ENCODE measurements around the gene GGACT. TPM values are rescaled to one million over a fixed set of nuclear protein-coding genes. Genes with fewer than 3 reads are reported as not detected.
"Not testable (repeated sequence)": the region's sequence is repeated elsewhere in the genome, so short reads cannot be mapped to it uniquely, and the experiment has no call there.

The GGACT gene
- total RNA-seq, 3 donors from 2014 or later, result 4.8 to 9.2 (median 7.8) TPM

DNA sequence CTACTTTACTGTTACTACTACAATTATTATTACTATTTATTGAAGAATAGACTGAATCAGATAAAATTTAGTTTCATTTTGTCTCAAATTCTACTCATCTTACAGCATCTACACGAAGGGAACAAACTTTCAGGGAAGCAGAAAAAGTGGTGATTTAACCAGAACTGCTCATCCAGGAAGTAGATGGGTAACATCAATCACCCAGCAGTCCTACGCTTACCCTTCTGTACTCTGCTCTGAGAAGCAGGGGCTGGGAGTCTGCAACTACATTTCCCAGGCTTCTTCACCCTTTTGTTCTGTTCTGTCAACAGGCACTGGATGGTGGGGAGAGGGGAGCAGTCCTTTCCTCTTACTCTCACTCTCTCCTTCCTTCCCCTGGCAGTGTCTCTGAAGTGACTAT, 31.4 kb upstream of the GGACT start:
- no peak for DNase-seq
- Histone ChIP-seq H3K4me3 (no peak overlapping the region), H3K36me3 (ENCODE audit: low read depth) (no peaks in the 10 kb centered on the region), H3K4me1 (ENCODE audit: low read depth) (no peaks in the 10 kb centered on the region), H3K9me3 (no peaks in the 10 kb centered on the region)
- ATAC-seq, result no peak
- TF ChIP-seq, protein P1, sequence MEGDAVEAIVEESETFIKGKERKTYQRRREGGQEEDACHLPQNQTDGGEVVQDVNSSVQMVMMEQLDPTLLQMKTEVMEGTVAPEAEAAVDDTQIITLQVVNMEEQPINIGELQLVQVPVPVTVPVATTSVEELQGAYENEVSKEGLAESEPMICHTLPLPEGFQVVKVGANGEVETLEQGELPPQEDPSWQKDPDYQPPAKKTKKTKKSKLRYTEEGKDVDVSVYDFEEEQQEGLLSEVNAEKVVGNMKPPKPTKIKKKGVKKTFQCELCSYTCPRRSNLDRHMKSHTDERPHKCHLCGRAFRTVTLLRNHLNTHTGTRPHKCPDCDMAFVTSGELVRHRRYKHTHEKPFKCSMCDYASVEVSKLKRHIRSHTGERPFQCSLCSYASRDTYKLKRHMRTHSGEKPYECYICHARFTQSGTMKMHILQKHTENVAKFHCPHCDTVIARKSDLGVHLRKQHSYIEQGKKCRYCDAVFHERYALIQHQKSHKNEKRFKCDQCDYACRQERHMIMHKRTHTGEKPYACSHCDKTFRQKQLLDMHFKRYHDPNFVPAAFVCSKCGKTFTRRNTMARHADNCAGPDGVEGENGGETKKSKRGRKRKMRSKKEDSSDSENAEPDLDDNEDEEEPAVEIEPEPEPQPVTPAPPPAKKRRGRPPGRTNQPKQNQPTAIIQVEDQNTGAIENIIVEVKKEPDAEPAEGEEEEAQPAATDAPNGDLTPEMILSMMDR (IDR thresholded peaks at IDR 0.05), result no peak
- intact Hi-C loops (cut with DNase I, micrococcal nuclease), result no loop called here

DNA sequence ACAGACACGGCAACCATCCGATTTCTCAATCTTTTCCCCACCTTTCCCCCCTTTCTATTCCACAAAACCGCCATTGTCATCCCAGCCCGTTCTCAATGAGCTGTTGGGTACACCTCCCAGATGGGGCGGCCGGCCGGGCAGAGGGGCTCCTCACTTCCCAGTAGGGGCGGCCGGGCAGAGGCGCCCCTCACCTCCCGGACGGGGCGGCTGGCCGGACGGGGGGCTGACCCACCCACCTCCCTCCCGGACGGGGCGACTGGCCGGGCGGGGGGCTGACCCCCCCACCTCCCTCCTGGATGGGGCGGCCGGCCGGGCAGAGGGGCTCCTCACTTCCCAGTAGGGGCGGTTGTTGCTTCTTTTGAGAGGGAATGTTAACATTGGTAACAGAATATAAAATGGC, 30.3 kb upstream of the GGACT start:
- ATAC-seq; H3K9me3 ChIP-seq; H3K36me3 ChIP-seq (ENCODE audit: low read depth); intact Hi-C loops (cut with DNase I, micrococcal nuclease); H3K4me3 ChIP-seq; DNase-seq; H3K4me1 ChIP-seq (ENCODE audit: low read depth): not testable (repeated sequence)

DNA sequence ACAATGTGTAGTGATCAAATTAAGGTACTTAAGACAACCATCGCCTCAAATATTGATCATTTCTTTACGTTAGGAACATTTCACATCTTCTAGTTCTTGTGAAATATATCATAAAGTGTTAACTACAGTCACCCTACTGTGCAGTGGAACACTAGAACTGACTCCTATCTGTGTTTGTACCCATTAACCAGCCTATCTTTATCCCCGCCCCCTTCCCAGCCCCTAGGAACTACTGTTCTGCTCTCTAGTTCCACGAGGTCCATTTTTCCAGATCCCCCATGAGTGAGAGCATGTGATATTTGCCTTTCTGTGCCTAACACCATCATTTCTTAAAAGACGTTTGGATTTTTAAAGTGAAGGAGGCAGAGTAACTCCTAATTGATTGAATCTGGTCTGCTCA, 24.4 kb upstream of the GGACT start:
- H3K36me3 ChIP-seq (ENCODE audit: low read depth), result no peaks in the 10 kb centered on the region
- ATAC-seq, result no peak
- no peak for DNase-seq
- H3K9me3 ChIP-seq, result no peaks in the 10 kb centered on the region
- H3K4me1 ChIP-seq (ENCODE audit: low read depth), result no peaks in the 10 kb centered on the region
- no peak overlapping the region for H3K4me3 ChIP-seq
- TF ChIP-seq, protein P1 (IDR thresholded peaks at IDR 0.05), result no peak
- intact Hi-C loops (cut with DNase I, micrococcal nuclease), result no loop called here

DNA sequence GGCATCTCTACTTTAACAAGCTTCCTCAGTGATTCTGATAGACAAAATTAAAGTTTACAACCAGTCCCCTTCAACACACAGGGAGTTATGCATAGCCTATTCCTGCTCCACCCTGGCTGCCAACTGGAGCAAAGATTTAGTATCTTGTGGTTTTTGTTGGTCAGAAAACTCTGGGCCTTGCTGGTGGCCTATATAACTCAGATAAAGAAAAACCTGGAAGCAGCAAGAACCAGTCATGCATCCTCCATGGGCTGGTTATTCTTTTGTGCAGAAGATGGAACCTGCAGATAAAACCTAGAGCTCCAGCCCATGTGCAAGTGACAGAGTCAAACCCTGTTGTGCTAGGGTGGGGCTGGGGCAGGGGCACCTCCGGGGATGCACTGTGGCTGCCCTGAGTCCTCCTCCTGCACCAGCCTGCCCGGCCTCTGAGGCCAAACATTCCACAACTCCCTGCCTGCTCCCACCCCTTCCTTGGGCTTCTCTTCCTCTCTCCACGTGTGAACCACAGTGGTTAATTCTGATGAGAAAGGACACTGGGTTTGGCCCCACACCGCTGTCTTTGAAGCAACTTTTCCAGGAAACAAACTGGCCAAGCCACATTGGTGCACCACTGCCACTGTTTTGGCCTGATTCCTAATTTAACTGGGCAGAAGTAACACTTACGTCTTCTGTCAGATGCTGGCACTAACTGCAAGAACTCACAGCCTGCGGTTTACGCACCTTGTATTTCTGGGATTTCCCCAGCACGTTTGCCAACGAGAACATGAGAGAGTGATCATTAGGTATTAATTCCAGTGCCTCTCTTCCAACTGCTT, 23.3 kb upstream of the GGACT start:
- ATAC-seq, result no peak
- TF ChIP-seq, protein P1 (IDR thresholded peaks at IDR 0.05), result no peak

DNA sequence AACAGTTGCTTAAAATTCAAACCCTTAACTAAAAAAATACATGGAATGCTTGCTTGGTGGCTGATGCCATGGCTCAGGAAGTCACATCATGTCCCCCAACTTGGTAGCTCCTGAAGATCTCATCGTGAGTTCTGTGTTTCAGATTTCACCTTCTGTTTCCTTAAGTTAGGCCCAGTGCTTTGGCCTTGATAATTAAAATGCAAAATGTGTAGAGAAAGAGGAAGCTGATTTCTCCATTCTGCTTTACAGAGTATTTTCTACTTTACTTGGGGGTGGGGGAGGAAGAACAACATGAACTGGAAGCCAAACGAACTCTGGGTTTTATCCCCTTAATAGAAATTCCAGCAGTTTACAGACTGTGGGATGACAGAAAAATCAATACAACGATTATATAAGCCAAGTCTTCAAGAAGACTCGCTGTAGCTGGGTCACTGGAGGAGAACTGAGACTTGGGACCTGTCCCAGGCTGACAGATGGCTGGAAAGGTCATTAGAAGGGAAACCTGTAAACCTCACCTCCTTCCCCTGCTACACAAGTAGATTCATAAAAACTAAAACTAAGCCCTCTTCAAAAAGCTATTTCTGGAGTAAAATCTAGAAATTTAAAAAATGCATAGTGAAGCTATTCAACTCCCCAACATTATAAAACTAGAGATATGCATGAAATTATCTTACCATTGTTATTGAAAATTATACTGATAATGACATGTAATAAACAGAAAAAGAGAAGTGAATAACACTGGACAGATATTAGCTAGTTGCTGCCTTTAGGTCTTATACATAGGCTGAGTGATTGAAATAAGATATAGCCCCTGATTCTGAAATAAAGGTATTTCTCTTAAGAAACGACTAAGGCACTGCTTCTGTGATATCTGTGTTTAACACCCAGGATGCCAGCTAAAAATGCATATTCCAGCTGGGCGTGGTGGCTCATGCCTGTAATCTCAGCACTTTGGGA, 22.1 kb upstream of the GGACT start:
- DNase-seq, result no peak
- no peak for ATAC-seq
- Histone ChIP-seq H3K4me3 (no peak overlapping the region), H3K4me1 (ENCODE audit: low read depth) (no peaks in the 10 kb centered on the region), H3K36me3 (ENCODE audit: low read depth) (no peaks in the 10 kb centered on the region), H3K9me3 (no peaks in the 10 kb centered on the region)
- intact Hi-C loops (cut with DNase I, micrococcal nuclease), result no loop called here
- TF ChIP-seq, protein P1 (IDR thresholded peaks at IDR 0.05), result no peak

More for the DNA sequence above, 23.3 kb upstream of the GGACT start:
- Histone ChIP-seq H3K4me1 (ENCODE audit: low read depth) (no peaks in the 10 kb centered on the region), H3K36me3 (ENCODE audit: low read depth) (no peaks in the 10 kb centered on the region), H3K9me3 (no peaks in the 10 kb centered on the region), H3K4me3 (no peak overlapping the region)
- no peak for DNase-seq
- intact Hi-C loops (cut with DNase I, micrococcal nuclease), result no loop called here

DNA sequence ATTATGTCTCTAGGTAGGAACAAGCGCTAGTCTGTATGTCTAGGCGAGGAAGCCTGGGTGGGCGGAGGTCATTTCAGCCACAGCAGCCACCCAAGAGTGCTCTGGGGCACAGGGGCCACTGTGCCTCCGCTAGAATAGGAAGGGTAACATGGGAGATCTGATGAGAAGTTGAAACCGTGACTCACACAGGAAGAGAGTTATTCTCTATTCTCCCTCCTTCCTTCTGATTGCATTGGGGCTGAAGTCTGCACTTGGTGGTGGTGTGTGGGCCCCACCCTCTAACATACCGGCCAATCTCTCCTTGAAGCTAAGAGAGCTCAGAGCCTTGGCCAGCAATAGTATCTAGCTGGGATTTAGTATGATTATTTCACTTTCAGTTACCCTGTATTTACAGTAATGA, 20.3 kb upstream of the GGACT start:
- Histone ChIP-seq H3K9me3 (no peaks in the 10 kb centered on the region), H3K4me1 (ENCODE audit: low read depth) (no peaks in the 10 kb centered on the region), H3K4me3 (no peak overlapping the region), H3K36me3 (ENCODE audit: low read depth) (no peaks in the 10 kb centered on the region)
- intact Hi-C loops (cut with DNase I, micrococcal nuclease), result no loop called here
- DNase-seq (peak in 1 of 3 donors; percentile 23), ATAC-seq (peak; percentile 94)
- TF ChIP-seq, protein P1 (IDR thresholded peaks at IDR 0.05), result no peak
